ENCODE measurements around the gene NLRC5.

GRCh38 chr16:56982695-56983094 lies 6.7 kb upstream of the NLRC5 start:
- TF ChIP-seq CTCF (tag by site-specific recombination; IDR thresholded peaks at IDR 0.05): no peak
- no peak for TF ChIP-seq YY1 (tag by site-specific recombination; IDR thresholded peaks at IDR 0.05)
- TF ChIP-seq ZNF248 (tag by site-specific recombination; IDR thresholded peaks at IDR 0.05): no peak
- TF ChIP-seq ZNF548 (tag by site-specific recombination; IDR thresholded peaks at IDR 0.05): no peak
- TF ChIP-seq ZBTB17 (tag by site-specific recombination; IDR thresholded peaks at IDR 0.05): no peak
